Endothelial cell of hepatic sinusoid (primary cell): Measurements from ENCODE around the gene COX7B2.

ENCODE experiments used
- in situ Hi-C: cut with HindIII; loops from 2 replicates; pipeline ENCODE4 v1.10.0; 2017; ENCODE audit warnings: low sequenced_read_pairs

The COX7B2 gene, protein sequence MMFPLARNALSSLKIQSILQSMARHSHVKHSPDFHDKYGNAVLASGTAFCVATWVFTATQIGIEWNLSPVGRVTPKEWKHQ

DNA sequence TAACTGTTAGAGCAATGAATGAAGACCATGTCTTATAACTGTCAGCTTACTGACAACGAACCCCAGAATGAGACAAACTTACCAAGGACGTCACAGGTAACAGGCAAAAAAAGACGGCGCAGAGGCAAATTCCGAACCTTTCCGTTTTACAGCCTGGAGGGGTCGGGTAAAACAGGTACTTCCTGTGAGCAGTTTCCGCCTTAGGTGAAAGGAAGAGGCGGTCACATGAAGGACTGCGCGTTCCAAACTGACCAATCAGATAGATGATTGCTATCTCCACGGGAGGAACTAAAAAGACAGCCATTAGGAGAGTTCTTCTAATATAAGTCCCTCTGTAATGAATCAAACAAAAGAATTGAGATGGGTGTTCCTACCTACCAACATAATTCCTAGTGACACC is at the start of gene COX7B2:
Gene COX7B2, minus strand, starts transcription at position 168 of the 400 bp plus-strand sequence. CDS start 174,053 bp downstream, outside the sequence.
- in situ Hi-C loops, result no loop called here

DNA sequence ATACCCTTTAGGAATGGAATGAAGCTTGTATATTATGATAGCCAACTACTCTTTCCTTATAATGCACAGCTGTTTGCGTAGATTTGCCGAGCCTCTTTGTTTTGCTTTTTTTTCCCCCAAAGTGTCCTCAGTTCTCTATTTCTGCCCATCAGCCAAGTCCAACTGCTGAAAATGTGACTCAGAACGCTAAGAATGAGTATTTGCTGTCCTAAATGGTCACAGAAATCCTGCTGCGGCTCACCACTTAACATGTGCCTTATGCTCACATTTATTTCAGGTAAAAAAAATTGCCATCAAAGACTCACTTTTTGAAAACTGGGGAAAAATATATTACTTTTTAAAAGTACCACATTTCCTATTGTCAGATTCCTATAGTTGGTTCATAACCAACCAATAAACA is 47.4 kb upstream of the COX7B2 start:
- in situ Hi-C loops, result no loop called here

DNA sequence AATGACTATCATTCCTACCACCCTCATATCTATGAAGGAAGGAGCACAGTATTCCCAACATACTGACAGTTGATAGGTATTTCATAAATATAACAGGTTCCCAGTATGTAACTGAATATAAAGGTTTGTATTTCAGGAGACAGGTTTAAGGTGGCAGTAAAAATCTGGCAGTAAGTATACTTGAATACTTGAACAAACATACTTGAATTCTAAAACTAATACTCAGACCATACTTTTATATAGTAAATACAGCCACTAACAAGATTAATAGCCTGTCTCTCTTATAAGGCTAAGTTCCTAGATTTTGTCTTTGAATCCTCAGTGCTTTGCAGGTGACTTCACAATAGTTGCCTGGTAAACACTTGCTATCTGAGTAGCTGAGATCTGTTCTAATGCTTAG is 46.6 kb upstream of the COX7B2 start:
- in situ Hi-C loops, result no loop called here

DNA sequence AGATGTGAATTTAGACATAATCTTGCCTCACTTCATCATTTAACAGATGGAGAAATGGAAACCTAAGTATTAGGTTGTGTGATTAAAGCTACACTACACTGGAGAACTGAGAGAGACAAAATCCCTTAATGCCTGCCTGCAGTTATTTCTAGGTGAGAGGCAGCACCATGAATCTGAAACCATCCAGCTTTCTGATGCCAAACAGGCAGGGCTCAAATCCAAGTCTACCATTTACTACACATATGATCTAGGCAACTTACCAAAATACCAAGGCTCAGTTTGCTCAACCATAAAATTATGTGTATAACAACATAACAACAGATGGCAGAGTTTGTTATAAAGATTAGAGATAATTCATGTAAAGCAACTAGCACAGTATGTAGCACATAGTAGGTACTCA is 45.6 kb upstream of the COX7B2 start:
- in situ Hi-C loops, result no loop called here

DNA sequence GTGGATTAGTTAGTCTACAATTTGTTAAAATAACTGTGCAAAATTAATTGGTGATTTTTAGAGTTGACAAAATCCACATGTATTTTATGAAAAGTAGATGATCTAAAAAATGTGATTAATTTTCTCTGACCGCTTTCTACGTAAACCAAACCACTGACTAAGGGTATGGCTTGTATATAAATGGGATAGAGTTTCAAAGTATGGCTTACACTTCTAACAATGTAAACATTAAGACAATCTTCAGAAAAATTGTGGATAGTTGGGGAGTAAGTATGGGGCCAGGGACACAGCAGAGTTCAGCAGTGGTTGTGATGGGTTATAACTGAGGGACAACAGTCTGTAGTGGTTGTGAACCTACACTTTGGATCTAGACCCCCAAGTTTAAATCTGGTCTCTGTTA is 44.5 kb upstream of the COX7B2 start:
- in situ Hi-C loops, result no loop called here

DNA sequence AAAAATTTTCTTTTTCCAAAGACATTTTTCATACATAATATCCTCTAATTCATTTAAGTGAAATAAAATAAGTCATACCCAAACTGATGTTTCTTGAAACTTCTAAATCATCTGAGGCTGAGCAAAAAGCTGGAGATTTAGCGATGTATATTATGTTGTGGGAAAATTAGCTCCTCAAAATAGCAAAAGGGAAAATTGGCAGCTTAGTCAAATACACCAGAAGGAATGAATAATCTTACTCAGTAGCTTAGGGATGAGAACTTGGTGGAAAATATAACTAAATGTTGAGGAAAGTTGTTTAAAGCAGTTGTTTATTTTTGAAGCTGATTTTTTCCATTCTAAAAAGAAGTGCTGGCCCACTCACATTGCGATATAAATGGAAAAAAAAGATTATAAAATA is 43.4 kb upstream of the COX7B2 start:
- in situ Hi-C loops, result no loop called here

DNA sequence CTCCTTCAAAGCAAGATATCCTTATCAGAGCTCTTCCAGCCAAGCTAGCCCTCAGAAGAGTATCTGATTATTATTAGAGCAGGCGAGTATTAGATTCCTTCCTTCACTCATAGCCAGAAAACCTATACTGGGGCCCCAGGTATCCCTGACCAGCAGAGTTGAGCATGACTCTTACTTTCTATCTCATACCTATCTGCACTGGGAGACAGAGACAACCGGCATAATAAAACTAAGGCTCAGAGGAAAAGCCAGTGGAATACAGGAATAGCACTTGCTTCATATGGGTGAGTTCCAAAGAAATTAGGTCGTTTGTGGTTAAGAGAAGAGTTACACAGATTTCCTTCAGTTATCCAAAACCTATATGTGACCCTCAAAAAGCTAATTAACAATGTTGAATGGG is 41.8 kb upstream of the COX7B2 start:
- in situ Hi-C loops, result no loop called here

DNA sequence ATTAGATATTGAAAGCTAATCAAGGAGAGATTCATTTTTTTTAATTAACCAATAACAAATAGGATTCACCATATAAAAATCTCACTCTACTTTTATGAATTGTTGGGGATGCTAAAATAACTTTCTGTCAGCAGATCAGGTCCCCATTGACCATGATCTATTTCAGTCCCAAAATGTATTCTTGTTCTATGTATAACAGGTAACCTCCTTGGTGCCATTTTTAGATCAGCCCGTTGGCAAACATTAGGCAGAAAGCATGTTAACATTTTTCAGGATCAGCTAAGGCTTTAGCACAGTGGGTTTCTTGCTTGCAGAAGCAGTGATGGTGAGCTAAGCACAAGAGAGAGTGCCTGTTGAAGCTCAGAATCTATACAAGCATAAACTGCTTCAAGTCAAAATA is 40.8 kb upstream of the COX7B2 start:
- in situ Hi-C loops, result no loop called here

DNA sequence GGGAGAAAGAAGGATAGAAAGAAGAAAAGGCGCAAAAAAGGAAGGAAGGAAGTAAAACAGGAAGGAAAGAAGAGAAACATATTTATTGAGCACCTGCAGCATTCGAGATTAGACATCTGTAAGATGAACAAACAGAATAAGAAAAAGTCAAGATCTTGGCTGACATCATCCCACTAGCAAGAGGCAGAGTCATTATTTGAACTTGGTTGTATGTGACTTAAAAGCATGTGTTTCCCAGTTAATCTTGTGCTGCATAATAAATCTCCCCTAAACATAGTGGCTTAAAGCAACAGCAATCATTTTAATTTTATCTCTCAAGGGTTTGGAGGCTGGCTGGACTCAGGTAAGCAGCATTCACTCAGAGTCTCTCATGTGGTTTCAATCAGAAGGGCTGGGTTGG is 38.5 kb upstream of the COX7B2 start:
- in situ Hi-C loops, result no loop called here

DNA sequence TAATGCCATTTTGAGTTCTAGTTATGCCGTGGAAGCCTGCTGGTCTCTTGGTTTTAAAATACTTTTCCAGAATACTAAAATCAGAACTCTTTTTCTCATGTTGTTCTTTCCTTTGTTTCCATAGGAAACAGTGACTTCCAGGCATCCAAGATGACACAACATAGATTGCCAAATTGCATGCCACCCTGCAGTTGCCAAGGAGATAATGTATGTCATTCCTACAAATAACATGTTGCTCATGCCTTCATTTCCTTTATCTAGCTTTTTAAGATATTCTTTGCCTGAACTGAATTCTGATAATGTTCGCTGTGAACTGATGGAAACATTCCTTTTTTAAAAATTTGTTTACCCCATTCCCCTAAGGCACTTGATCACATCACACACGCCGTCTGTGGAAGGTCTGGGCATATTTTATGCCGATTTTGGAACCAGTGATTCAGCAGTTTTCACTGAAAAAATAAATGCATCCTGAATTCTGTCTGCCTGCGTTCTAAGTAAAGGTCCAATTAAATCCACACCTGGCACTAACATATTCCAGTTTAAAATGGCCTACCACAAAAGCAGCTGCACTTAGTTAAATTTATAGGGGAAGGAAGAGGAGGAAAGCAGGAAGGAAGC is 38.0 kb upstream of the COX7B2 start:
- in situ Hi-C loops, result no loop called here

DNA sequence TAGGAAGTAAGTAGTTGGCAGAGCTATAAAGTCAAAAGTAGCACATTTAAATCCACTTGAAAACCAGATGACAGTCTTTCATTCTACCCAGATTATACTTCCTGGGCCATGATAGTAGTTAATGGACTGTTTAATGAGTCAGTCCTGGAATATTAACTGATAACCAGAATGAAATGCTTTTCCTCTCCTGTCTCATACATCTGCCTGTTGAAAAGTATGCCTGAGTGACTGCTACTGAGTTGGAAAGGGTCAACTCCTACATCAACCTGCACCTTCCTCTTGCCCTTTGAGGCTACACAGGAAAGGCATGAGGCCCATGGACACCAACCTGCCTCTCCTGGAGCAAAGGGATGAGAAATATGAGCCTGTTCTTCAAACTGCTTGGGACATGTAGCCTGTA is 36.0 kb upstream of the COX7B2 start:
- in situ Hi-C loops, result no loop called here

DNA sequence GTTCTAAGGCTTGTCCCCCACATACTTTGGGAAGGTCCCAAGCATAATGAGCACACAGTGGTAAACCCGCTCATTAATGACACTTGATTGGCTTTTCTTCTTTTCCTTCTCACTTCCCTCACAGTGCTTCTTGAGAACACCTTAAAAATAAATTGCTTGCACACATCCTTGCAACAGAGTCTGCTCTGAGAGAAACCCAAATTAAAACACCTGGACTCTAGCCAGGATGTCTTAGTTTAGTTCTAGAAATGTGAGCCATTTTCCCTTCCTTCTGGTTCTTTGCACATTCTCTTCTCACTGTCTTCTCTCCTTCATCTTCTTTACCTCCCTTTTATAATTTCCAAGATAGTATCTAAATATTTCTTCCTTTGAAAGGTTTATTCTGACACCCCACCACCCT is 35.3 kb upstream of the COX7B2 start:
- in situ Hi-C loops, result no loop called here

DNA sequence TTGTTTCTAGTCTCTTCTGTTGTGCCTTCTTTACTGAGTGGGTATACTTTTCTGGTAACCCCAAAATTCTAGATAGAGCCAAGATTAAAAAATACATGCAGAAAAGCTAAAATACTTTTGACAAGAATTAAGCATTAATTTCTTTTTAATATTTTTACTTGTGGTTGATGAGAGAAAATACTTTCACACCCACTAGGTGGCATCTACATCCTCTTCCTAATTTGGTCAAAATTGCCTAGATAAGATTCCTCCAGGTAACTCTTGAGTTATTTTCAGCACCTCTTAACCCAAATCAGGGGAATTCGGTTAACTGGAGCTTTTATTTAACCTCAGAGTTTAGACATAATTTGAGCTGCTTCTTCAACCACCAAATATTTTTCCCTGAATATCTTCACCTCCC is 28.4 kb upstream of the COX7B2 start:
- in situ Hi-C loops, result no loop called here

DNA sequence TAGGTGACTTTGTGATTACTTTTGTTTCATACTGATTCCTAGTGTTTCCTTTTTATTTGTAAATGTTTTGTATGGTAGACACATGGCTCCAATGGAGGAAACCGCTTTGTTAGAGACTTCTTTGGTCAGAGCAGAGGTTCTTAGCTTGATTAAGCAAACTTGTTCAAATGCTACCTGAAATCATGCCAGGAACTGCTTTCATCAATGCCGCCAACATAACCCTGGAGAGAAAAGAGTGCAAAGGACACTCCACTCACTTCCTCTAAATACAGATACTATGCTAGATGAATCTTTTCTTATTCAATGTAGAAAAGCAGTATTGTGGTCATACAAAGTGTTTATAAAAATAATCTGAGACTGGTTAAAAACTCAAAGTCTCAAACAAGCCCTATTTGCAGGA is 25.7 kb upstream of the COX7B2 start:
- in situ Hi-C loops, result no loop called here

DNA sequence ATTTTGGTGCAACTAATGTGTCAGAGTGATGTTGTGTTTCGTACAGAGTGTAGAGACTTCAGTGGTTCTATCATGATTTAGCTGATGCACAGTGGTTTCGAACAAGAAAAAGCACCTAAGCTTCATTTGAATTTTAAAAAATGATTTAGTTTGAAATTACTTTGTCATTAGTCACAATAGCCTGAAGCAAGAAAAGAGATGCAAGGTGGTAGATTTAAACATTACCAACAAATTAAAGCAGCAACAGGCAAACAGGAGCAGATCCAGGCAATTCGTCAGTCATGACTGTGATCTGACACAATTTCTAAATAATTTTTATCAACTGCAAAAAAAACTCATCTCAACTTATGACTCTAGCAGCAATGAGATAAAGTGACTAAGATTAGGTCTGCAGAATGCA is 24.6 kb upstream of the COX7B2 start:
- in situ Hi-C loops, result no loop called here

DNA sequence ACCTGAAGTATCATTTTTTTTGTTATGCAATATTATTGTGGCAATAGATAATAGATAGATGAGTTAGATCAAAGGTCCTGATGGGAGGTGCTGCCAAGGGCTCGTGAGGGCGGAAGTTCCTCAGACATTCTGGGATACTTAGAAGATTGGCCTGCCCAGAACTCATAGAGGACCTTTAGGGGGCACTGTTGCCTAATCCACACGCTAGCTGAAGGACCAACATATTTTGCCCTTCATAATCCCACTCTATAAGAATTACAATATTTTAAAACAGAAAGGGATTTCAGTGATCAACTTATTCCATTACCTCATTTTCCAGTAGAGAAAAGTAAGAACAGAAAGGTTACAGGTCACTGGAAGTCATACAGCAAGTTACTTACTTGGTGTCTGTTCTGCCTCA is 22.9 kb upstream of the COX7B2 start:
- in situ Hi-C loops, result no loop called here

DNA sequence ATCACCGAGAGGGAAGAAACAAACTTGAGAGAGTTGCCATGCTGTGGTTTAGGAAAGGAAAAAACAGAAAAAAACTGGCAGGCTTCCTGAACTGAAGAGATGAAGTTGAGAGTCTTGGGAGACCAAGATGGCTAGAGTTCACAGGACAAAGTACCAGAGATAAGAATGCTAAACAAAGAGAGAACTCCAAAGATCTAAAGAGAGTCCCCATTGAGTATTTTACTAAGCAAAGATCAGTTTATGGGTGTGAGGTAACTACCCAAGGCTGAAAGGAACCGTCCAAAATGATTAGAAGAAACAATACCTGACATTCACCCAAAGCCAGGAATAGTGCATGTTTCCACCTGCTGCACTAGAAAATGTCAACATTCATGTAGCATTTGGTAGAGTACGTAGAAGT is 21.8 kb upstream of the COX7B2 start:
- in situ Hi-C loops, result no loop called here

DNA sequence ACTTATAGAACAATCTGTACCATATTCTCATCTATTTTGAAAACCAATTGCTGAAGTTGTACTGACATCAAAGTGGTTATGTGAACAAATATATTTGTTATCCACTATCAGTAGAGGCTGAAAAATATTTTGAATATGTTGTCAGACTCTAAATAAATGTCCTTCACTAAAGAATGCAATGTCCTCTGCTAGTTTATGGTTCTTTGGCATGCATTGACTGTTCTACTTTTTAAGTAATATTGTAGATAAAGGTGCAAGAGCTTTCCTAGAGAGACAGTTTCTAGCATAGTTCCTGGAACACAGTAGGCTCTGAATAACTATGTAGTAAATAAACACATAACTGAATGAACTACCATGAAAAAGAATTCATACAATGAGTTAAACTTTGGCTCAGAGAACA is 18.2 kb upstream of the COX7B2 start:
- in situ Hi-C loops, result no loop called here

DNA sequence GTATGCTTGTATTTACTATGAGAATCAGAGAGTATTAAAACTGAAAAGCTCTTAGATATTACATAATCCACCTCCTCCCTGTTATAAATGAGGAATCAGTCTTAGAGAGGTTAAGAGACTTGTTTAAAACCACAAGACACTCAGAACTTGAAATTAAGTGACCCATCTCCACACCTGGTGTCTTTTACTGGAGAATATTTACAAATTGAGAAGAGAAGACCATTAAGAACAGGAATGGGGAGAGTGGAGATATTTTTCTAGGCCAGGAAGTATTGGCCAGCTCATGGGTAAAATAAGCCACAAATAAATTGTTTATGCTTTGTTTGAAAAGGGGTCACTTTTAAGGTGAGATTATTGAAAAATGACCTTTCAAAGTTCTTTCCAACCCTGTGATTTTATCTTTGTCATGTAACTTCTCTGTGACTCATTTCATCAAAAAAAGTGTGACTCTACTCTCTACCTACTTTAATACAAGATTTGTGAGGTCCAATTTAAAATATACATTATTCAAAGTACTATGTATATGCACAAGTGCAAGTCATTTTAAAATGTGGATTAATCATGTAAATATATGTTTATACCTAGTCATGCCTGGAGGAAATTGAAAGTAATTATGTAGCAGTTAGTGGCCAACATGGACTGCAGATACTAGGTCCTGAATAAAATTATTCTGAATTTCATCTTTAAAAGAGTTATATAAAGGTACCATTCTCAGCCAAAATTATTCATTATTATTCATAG is 15.9 kb upstream of the COX7B2 start:
- in situ Hi-C loops, result no loop called here

DNA sequence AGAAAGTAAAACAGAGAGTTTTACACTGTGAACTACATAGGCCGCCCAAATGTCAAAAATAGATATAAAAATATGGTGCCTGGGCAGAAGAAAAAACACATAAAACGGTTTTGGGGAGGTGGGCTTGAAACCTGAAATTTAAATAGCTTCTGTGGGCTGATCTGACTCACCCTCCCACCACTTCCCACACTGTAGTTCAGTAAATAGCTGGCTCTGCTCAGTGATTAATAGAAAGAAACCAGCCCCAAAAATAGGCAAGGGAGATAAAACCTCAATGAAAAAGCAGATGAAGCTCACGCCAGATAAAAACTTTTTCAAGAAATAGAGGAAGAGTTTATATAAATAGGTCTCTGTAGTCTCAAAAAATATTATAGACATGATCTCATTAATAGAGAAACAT is 13.2 kb upstream of the COX7B2 start:
- in situ Hi-C loops, result no loop called here

DNA sequence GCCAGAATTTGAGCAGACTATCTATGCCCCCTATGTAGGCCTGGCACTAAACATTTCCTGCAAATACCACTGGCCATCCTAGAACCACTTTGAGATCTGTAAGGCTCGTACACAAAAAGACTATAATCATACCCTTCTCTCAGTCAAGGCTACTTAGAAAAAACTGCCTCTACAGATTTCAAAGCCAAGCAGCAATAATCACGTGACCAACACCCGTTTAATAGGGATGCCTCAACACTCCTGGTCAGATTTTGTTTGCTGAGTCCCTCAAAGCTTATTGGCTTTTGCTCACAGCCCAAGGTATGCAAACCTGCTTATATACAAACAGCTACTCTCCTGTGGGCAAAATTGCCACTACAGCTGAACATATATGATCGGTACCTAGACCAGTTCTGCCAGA is 897 bp downstream of the COX7B2 start:
- in situ Hi-C loops, result no loop called here

DNA sequence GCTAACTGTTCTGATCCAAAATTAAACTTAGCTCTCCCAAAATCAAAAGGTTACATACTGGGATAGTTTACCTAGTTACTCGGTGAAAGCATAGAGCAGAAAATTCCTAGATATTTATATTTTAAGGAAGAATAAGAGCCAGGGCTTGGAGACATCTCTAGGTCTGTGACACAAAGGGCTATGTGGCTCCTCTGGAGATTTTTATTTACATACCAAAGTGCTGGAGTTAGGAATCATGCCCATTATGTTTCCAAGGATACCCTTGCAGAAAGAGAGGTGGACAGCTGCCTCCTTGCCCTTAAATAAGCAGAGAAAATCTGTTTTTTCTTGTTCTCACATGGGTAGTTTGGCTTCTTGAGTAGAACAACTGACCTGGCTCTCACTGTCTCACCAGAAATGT is 9.0 kb downstream of the COX7B2 start:
- in situ Hi-C loops, result no loop called here

DNA sequence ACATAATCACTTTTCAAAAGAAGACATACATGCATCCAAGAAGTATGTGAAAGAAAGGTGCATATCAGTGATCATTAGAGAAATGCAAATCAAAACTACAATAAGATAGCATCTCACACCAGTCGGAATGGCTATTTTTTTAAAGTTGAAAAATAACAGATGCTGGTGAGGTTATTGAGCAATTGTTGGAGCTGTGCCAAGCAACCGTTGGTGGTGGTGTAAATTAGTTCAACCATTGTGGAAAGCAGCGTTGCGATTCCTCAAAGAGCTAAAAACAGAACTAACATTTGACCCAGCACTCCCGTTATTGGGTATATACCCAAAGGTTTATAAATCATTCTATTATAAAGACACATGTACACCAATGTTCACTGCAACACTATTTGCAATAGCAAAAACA is 14.2 kb downstream of the COX7B2 start:
- in situ Hi-C loops, result no loop called here
